GM21723 (cell line): ENCODE measurements around the gene SAC3D1.

Source experiments
- ATAC-seq: cut with Tn5 transposase; IDR thresholded peaks from one replicate; pipeline ENCODE4 v1.9.1; 2021; ENCODE audit warnings: mild to moderate bottlenecking, moderate library complexity; ENCODE audit not compliant: unreplicated experiment

Gene SAC3D1

DNA sequence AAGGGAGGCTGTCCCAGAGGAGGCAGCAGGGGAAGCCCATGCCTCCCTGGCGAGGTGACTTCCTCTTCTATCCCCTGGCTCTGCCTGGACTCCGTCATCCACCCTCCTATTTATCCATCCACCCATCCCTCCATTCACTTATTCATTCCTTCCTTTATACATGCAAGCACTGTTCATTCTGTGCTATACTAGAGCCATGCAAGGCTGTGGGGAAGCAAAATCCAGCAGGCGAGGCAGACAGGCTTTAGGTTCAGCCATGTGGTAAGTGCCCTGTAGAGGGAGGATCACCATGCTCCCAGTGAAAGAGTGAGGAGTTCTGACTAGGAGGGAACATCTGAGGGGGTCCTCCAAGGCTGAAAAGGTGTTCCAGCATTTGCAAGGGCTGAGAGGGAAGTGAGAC is 18.5 kb downstream of the SAC3D1 start:
- ATAC-seq, result no peak

DNA sequence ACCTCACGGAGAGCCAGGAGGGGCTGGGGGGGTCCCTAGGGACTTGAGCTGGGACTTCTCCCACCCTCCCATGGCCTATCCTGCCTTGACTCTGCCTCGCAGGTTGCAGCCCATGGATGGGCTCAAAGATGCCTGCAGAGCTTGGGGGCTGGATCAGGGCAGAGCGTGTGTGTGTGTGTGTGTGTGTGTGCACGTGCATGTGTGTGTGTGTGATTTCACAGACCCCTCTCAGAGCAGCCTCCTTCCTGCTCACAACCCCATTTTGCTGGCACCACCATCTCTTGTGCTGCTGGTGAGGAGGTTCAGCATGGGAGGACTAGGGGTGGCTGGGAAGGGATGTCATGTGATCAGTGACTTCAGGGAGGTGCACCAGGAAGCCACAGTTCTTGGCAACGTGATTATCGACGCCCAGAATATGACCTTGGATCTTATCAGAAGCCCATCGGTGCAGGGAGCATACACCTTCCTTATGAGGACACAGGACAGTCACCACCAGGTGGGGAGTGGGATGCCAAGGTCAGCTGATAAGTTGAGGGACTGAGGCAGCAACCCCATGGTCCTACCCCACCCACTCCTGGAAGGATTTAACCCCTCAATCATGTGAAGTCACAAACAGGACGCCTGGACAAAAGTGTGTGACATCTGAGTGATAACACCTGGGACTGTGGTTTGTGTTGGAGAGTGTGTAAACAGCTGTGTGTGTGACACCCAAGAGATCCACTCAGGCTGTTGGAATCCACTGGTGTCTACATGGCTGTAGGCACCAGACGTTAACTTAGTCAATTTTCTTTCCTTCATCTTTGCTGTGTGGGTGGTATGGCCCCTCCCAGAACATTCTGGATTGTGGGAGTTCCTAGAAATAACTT is 19.2 kb downstream of the SAC3D1 start:
- no peak for ATAC-seq

DNA sequence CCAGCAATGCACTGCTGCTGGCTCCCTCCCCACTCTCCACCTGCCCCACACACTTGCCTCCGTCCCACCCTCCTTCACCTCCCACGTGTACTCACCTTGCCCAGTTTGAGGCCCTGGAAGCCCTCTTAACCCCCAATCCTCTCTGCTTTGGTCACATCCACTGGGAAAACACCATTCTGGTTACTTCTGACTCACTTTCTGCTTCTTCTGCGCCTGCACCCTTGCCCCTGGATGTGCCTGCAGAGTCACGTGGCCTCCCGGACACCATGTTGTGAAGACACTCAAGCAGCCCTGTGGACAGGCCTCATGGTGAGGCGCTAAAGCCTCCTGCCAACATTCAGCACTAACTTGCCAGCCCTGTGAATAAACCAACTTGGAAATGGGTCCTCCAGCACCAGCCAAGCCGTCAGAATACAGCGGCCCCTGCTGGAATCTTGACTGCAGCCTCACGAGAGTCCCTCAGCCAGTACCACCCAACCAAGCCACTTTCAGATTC is 20.0 kb downstream of the SAC3D1 start:
- ATAC-seq, result no peak

DNA sequence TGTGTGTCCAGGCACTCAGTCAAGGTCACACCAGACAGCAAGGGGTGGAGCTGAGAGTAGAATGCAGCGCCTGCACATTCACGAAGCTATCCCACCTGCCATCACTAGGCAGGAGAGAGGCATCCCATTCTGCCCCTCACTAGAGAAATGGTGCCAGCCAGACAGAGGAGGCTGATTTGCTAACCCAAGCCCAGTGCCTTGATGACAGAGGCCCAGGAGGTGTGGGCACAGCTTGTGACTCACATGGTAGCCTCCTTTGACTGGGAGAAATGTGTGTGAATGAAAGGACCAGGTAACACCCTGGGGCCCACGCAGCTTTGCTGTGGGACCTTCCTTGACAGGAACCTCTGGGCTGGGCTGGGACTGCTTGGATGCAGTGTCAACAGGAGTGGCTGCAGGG is 22.5 kb downstream of the SAC3D1 start:
- no peak for ATAC-seq

DNA sequence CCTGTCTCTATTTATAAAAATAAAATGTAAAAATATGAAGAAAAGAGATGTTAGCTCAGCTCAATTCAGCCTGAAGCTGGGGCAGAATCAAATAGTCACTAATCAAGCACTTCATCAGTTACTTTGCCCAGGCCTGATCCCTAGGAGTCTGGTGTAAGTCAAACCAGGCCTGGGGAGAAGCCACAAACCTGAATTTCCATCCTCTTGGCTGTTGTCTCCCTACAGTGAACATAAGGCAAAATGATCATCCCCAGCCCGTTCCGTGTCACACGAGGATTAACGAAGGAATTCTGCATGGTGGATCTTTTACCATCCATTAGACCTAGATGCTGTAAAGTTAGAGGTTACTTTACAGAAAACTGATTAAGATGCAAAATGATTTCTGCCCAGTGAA is 23.8 kb downstream of the SAC3D1 start:
- ATAC-seq, result no peak

DNA sequence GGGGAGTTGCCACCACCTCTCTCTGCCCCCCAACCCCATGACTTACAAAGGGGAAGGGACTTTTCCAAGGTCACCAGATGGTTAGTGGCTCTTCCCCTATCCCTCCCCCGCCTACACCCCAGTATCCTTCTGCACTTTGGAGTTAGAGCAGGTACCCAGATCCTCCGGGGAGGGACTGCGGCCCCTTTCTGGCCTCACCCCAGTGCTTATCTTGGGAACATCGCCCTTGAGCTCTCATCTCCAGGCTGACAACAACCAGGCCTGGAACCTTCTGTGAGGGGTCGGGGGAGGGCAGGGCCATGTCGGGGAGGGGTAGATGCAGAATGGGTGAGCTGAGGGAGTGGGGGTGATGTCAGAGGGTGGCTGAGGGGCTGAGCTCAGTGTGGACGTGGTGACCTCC is 24.8 kb downstream of the SAC3D1 start:
- no peak for ATAC-seq

DNA sequence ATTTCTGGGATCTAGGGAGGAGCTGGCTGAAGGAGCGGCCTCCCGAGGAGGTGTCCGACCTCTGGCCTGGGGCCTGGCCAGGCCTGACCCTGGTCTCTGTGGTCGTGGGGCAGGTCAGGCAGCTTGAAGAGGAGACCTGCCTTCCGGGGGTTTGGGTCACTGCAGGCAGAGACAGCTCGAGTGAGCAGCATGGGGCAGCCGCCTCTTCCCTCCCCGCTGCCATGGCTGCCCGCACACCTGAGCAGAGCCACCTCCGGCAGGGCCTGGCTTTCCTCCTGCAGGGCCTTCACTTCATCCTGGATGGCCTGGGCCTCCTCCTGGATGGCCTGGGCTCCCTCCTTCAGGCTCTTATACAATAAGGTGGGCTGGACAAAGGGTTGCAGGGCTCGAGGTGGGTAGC is 25.3 kb downstream of the SAC3D1 start:
- no peak for ATAC-seq

DNA sequence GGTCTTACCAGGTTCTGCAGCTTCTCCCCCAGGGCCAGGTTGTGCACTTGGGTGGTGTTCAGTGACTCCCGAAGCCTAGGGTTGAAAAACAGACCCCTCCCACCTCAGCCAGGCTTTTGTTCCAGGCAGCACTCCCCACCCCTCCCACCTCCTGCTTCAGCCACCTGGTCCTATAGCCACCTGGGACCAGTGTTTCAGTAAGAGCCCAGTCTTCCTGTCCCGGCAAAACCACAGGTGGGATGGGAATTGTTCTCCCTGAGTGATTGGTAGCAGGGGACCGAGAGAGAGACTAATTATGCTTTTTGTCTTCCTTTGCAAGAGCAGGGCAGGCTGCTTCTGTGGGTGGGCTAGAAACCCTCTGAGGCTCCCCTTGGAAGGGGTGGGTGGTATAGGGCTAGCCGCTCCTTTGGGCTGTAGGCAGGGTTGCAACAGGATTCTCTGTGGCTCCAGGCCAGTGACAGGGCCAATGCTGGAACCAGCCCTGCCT is 25.8 kb downstream of the SAC3D1 start:
- ATAC-seq, result no peak

DNA sequence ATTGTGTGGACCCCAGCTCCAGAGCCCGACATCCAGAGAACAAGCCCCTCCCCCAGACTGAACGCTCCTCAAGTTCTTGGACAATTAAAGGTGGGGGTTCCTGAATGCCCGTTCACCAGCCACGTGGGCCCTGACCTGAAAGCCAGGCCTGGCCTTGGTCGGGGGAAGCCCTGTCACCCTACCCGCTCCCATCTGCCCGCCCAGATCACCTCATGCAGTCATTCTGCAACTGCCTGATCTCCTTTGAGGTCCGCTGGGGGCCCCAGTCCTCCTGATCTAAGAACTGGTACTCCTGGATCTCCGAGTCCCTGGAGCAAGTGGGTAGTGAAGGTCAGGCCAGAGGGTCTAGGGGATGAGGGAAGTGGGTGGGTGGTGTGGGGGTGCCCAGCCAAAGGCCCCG is 26.4 kb downstream of the SAC3D1 start:
- no peak for ATAC-seq

DNA sequence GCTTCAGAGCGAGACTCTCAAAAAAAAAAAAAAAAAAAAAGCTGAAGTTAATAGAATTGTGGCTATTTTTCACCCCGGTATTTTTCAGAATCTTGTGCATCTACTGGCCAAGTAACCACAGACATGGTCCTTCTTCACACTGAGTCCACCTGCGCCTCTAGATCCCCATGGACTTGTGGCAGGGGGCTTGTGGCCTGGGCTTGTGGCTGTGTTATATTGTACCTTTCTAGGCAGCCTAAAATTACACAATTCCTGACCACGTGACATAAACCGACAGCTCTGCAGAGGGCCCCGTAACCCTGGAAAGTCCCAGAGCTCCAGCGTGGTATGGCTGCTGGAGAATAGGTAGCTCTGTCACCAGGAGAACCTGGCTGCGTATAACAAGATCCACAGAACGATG is 28.2 kb downstream of the SAC3D1 start:
- ATAC-seq, result no peak

DNA sequence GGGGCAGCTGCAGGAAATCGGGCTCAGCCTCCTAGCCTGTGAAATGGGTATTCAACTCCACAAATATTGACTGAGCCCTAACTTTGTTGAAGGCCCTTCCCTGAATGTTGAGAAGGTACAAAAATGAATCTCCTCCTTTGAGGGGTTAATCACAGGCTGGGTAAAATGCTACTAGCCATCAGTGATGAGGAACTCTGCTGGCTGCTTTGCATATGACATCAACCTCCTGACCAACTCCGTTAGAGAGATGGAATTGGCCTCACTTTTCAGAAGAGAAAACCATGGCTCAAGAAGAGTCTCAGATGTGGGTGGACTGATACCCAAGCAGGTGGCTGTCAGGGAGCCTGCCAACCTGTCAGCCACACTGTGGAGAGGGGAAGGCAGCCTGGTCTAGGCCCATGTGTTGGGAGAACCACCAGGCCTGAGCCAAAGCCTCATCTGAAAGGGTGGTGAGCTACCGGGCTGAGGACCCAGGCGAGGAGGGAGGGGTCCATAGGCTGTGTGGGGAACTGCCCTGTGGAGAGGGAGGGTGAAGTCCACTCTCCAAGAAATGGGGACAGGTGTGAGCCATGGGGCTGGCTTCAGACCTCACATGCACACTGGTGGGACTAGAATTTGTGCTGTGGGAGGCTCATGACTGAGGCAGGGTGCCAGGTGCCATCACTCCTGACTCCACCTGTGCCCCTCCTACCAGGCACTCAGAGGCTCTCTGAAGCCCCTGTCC is 31.1 kb downstream of the SAC3D1 start:
- no peak for ATAC-seq

DNA sequence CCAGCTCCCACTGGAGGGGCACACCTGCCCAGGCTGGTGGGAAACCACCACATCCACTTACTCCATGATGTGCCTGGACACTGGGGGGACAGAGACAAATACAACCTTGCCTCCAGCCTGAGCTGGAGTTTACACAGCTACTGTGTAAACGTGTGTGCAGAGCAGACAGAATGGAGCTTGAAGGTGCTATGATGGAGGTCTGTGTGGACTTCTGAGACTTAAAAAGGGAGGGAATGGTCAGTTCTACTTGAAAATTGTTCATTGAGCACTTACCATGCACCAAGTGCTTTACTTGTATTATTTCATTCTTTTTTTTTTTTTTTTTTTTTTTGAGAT is 31.6 kb downstream of the SAC3D1 start:
- ATAC-seq, result no peak

DNA sequence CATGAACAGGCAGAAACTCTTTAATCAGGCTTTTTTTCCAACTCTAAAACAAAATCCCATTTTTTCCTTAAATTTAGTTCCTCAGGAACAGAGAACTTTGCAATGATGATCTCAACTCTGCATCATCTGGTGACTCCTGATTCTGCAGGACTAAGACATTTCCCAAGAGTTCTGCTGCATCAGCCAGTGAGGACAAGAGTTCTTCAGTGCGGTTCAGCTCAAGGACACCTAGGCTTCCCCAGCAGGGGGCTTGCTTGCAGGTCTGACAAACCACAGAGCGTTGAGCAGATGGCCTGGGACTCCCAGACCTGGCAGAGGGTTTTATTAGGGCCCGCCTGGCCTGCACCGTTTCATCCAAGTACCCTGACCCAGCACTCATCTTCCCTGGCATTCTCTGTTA is 36.4 kb downstream of the SAC3D1 start:
- ATAC-seq, result no peak

DNA sequence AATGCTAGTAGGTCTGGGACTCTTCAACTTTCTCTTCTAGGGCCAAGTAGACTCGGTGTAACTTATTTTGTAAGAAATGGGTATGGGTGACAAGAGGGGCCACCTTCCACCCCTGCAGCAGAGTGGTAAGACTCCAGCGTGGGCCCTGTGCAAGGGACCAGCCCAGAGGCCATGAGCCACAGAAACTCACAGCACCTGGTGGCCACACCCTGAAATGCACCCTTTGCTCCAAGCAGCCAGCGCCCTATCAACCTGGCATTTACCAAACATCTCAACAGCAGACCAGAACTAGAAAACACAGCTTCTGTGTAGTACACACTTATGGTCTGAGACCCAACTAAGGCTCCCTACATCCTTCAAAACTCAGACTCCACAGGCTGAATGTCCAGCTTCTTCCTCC is 37.1 kb downstream of the SAC3D1 start:
- peak; percentile 50 for ATAC-seq

DNA sequence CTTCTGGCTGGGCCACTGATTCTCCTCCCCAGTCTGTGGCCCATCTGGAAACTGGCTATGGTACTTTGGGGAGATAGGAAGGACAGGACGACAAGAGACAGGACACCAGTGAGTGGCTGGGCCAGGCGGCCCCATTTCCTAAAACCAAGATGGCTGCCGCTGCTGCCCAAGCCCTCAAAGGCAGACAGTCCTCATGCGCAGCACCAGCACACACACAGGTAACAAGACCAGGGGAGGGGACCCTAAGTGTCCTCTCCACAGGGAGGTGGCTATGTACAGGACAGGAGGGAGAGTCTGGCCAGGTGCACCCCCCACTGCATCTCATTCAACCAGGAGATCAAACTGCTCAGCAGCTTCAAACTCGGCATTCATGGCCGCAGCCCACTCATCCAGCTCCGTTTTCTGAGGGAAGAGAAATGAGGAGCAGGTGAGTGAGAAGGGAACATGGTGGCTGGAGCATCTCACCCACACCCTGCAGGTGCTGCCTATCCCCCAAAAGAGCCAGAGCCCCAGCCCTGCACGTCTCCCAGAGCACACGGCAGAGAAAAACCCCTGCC is 37.9 kb downstream of the SAC3D1 start:
- ATAC-seq, result no peak

DNA sequence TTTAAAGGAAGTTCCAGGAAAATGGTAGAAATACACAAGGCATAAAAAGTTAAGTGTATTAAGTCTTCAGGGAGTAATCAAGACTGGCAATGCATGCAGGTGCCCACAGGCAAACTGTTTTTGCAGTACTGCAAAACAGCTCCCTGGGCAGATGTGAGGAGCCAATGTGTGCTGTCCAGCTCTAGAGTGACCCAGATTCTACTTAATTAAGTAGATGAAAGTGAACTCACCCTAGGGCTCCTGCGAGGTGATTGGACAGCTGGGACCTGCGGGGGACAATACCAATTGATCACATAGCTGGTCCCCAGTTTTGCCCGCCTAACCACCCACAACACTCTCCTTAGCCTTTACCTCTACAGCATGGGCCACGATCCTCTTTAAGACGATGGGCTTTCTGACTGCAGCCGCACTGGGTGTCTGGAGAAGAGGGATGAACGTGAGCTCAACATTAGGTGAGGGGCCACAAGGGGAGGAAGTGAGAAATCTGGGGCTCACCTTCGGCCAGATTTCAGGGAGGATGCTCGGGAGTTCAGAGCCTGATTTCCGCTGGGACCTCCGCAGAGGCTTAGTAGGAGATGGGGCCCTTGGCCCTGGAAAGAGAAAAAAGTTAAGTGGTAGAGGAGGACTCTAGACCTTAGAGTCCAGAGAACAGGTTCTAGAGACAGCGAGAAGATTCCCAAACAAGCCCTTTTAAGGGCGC is 42.3 kb downstream of the SAC3D1 start:
- ATAC-seq, result peak; percentile 18

DNA sequence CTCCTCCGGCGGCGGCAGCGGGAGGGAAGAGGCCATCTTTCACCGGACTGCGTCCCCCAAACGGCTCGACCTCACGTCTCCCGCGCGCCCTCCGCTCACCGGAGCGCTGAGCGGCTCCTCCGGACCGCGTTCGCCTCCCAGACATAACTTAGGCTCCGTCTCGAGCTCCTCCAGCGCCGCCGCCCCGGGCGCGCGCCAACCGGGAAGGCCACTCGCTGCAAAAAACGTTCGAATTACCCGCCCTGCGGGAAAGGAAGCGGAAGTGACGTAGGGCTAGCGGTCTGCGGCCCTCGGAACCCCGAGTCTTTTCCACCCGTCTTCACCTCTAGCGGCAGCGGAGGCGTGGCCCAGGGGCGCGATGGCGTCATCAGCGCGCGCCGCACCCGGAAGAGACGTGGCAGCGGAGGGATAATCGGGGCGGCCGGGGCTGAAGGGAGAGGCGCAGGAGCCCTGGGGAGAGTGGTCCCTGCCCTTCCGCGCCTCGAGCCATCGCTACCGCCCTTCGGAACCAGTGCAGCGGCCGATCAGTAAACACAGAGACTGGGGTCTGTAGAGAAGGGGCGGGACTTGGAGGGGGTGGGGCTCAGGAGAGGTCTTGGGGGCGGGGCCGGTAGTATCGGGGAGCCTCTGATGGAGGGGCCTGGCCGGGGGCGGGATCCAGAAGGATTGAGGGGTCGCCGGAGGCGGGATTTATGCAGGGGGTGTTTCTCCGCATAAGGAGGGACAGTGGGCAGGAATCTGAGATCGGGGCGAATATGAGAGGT is 43.0 kb downstream of the SAC3D1 start, which contains the start of the genes CDCA5 and ZFPL1:
TSS of gene CDCA5 (minus strand) at position 207 of the 764 bp plus-strand sequence. CDS start at position 145, 62 bp downstream.
TSS of gene ZFPL1 (plus strand) at position 389 of the 764 bp plus-strand sequence. CDS start 477 bp downstream, outside the sequence.
- ATAC-seq, result peak; percentile 69

DNA sequence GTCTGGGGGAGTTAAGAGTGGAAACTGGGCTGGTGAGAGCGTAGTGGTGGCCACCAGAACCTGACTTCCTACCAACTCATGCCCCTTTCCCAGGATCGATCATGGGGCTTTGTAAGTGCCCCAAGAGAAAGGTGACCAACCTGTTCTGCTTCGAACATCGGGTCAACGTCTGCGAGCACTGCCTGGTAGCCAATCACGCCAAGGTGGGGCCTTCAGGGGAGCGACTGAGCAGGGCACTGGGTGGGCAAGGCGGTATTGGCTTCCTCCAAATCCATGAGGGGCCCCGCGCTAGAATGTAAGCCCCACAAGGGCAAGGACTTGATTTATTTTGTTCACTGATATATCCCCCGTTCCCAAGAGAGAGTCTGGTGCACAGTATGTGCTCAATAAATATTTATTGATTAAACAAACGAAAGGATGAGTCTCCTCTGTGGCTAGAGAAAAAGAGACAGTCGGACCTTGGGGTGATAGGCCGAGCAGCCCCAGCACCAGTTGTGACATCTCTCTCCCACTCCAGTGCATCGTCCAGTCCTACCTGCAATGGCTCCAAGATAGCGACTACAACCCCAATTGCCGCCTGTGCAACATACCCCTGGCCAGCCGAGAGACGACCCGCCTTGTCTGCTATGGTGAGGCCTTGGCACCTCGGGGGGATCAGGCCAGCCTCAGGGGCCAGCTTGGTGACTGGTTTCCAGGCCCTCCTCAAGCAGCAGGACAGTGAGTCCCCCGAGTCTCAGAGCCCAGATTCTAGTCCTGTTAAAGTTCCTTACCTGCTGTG is 43.8 kb downstream of the SAC3D1 start:
- ATAC-seq, result peak; percentile 4

DNA sequence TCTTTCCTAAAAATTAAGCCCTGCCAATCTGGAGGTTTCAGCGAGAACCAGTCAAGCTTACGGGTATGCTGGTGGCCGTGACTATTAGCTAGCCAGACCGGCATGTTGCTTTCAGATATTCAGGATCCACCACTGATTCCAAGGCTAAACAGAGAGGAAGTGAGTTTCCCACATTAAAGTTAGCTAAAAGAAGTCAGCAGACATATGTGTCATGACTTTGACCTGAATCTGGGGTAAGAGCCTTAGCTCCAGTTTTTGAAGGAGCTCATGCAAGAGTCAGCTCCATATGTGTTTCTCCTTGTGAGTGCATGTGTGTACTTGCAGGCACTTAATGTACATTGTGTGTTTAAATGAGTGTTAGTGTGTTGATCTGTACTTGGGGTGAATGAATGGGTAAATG is 44.4 kb downstream of the SAC3D1 start:
- no peak for ATAC-seq
